Measurements from ENCODE around the gene STK24.

Gene STK24

DNA sequence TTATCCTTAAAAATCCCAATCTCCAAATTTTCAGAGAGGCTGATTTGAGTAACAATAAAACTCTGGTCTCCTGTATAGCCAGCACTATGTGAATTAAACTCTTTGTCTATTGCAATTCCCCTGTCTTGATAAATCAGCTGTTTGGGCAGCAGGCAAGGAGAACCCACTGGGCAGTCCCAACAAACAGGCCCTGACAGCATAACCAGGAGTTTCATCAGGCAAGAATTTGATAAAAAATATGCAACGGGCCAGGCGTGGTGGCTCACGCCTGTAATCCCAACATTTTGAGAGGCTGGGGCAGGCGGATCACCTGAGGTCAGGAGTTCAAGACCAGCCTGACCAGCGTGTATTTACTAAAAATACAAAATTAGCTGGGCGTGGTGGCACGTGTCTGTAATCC is 42.1 kb downstream of the STK24 start:
- H3K4me2 ChIP-seq (ENCODE audit: low read depth, low read length, poor library complexity, severe bottlenecking) = no peak overlapping the region
- H2AFZ ChIP-seq (ENCODE audit: low read length) = no peak overlapping the region
- no peaks in the 10 kb centered on the region for H3K4me1 ChIP-seq (ENCODE audit: insufficient read depth, low read length, poor library complexity, severe bottlenecking)
- no peaks in the 10 kb centered on the region for H3K27me3 ChIP-seq (ENCODE audit: insufficient read depth, low read length, poor library complexity, severe bottlenecking)
- no peak overlapping the region for H3K4me3 ChIP-seq (ENCODE audit: low read length, poor library complexity, severe bottlenecking)
- peaks cover 98% of the 10 kb centered on the region for H3K79me2 ChIP-seq (ENCODE audit: insufficient read depth, low read length)
- H4K20me1 ChIP-seq (ENCODE audit: insufficient read depth, low read length, poor library complexity, severe bottlenecking) = peaks cover 57% of the 10 kb centered on the region
- no peak for TF ChIP-seq EZH2phosphoT487 (IDR thresholded peaks at IDR 0.05; ENCODE audit: borderline replicate concordance)
- TF ChIP-seq, protein P1, sequence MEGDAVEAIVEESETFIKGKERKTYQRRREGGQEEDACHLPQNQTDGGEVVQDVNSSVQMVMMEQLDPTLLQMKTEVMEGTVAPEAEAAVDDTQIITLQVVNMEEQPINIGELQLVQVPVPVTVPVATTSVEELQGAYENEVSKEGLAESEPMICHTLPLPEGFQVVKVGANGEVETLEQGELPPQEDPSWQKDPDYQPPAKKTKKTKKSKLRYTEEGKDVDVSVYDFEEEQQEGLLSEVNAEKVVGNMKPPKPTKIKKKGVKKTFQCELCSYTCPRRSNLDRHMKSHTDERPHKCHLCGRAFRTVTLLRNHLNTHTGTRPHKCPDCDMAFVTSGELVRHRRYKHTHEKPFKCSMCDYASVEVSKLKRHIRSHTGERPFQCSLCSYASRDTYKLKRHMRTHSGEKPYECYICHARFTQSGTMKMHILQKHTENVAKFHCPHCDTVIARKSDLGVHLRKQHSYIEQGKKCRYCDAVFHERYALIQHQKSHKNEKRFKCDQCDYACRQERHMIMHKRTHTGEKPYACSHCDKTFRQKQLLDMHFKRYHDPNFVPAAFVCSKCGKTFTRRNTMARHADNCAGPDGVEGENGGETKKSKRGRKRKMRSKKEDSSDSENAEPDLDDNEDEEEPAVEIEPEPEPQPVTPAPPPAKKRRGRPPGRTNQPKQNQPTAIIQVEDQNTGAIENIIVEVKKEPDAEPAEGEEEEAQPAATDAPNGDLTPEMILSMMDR (conservative IDR thresholded peaks at IDR 0.05; ENCODE audit: low read length) = no peak
- H3F3A ChIP-seq (ENCODE audit: low read depth) = no peaks in the 10 kb centered on the region
- H3K9me3 ChIP-seq (ENCODE audit: insufficient read depth, low read depth, low read length) = no peaks in the 10 kb centered on the region
- H3K9me2 ChIP-seq (replicated peaks; ENCODE audit: low read depth, low read length) = no peaks in the 10 kb centered on the region
- no peaks in the 10 kb centered on the region for H3K36me3 ChIP-seq (ENCODE audit: insufficient read depth, low read length)
- H3K9ac ChIP-seq (ENCODE audit: low read depth, low read length, poor library complexity, severe bottlenecking) = no peak overlapping the region

DNA sequence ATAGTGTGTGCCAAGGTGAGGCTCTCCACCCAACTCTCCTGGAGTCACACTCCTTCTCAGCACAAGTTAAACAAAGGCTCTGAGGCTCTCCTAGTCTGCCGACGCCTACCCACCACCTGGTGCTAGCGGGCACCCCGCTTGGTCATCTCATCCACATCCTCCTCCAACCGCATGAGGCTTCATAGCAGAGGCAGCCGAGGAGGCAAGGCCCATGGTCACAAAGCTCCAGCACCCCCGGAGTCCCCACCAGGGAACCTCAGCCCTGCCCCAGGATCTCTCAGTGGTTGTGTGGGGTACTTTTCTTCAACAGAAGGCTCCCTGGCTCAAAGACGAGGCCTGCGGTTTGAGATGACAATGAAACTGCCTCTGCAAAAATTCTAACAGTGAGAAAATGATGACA is 43.0 kb downstream of the STK24 start:
- no peak overlapping the region for H2AFZ ChIP-seq (ENCODE audit: low read length)
- H3K9me3 ChIP-seq (ENCODE audit: insufficient read depth, low read depth, low read length) = no peaks in the 10 kb centered on the region
- H3K36me3 ChIP-seq (ENCODE audit: insufficient read depth, low read length) = no peaks in the 10 kb centered on the region
- H3F3A ChIP-seq (ENCODE audit: low read depth) = no peaks in the 10 kb centered on the region
- H3K79me2 ChIP-seq (ENCODE audit: insufficient read depth, low read length) = peaks cover 98% of the 10 kb centered on the region
- no peaks in the 10 kb centered on the region for H3K9me2 ChIP-seq (replicated peaks; ENCODE audit: low read depth, low read length)
- TF ChIP-seq, protein P1 (conservative IDR thresholded peaks at IDR 0.05; ENCODE audit: low read length) = no peak
- TF ChIP-seq EZH2phosphoT487 (IDR thresholded peaks at IDR 0.05; ENCODE audit: borderline replicate concordance) = no peak
- H3K9ac ChIP-seq (ENCODE audit: low read depth, low read length, poor library complexity, severe bottlenecking) = no peak overlapping the region
- H3K4me3 ChIP-seq (ENCODE audit: low read length, poor library complexity, severe bottlenecking) = no peak overlapping the region
- H3K4me2 ChIP-seq (ENCODE audit: low read depth, low read length, poor library complexity, severe bottlenecking) = no peak overlapping the region
- no peaks in the 10 kb centered on the region for H3K27me3 ChIP-seq (ENCODE audit: insufficient read depth, low read length, poor library complexity, severe bottlenecking)
- peaks cover 56% of the 10 kb centered on the region for H4K20me1 ChIP-seq (ENCODE audit: insufficient read depth, low read length, poor library complexity, severe bottlenecking)
- H3K4me1 ChIP-seq (ENCODE audit: insufficient read depth, low read length, poor library complexity, severe bottlenecking) = no peaks in the 10 kb centered on the region

DNA sequence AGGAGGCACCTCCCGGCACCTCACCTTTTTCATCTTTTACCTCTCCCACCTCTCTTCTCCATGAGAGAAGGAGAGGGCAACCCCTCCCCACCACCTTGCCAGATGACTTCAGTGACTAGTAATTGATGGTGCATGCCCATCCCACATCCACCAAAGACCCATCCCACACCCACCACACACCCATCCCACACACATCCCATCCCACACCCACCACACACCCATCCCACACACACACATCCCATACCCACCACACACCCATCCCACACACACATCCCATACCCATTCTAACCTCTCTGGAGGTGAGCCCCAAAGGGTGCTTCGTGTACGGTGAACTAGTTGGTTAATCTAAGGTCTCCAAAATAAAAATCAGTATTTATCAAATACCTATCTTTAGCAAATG is 44.7 kb downstream of the STK24 start:
- no peaks in the 10 kb centered on the region for H3K27me3 ChIP-seq (ENCODE audit: insufficient read depth, low read length, poor library complexity, severe bottlenecking)
- no peak overlapping the region for H3K4me3 ChIP-seq (ENCODE audit: low read length, poor library complexity, severe bottlenecking)
- peaks cover 98% of the 10 kb centered on the region for H3K79me2 ChIP-seq (ENCODE audit: insufficient read depth, low read length)
- H3K9me3 ChIP-seq (ENCODE audit: insufficient read depth, low read depth, low read length) = no peaks in the 10 kb centered on the region
- TF ChIP-seq EZH2phosphoT487 (IDR thresholded peaks at IDR 0.05; ENCODE audit: borderline replicate concordance) = no peak
- TF ChIP-seq, protein P1 (conservative IDR thresholded peaks at IDR 0.05; ENCODE audit: low read length) = no peak
- H3K4me2 ChIP-seq (ENCODE audit: low read depth, low read length, poor library complexity, severe bottlenecking) = no peak overlapping the region
- H3K4me1 ChIP-seq (ENCODE audit: insufficient read depth, low read length, poor library complexity, severe bottlenecking) = no peaks in the 10 kb centered on the region
- H3K9ac ChIP-seq (ENCODE audit: low read depth, low read length, poor library complexity, severe bottlenecking) = no peak overlapping the region
- no peaks in the 10 kb centered on the region; the same call in 1 of the 2 replicates for H3K36me3 ChIP-seq (ENCODE audit: insufficient read depth, low read length)
- H4K20me1 ChIP-seq (ENCODE audit: insufficient read depth, low read length, poor library complexity, severe bottlenecking) = peaks cover 59% of the 10 kb centered on the region
- H3K9me2 ChIP-seq (replicated peaks; ENCODE audit: low read depth, low read length) = no peaks in the 10 kb centered on the region
- no peaks in the 10 kb centered on the region for H3F3A ChIP-seq (ENCODE audit: low read depth)
- no peak overlapping the region for H2AFZ ChIP-seq (ENCODE audit: low read length)

All from Loucy (cell line).